Skeletal muscle tissue (tissue), 5 donors: ENCODE results near the gene JUNB. TPM values are rescaled to one million over a fixed set of nuclear protein-coding genes. Genes with fewer than 3 reads are reported as not detected.

Source experiments
- H3K27ac ChIP-seq: one replicate; pipeline ENCODE4 v1.7.0; 2013; ENCODE audit warnings: mild to moderate bottlenecking, low read depth, low read length, inconsistent platforms
- H3K27me3 ChIP-seq, 3 donors: one replicate each; pipeline ENCODE4 v1.7.0; 2013; ENCODE audit warnings: low read length in 3 of 3; ENCODE audit not compliant: control insufficient read depth in 3 of 3, insufficient read depth in 3 of 3
- H3K36me3 ChIP-seq, 3 donors: one replicate each; pipeline ENCODE4 v1.7.0; 2013; ENCODE audit warnings: low read length in 3 of 3; ENCODE audit not compliant: control insufficient read depth in 3 of 3, insufficient read depth in 3 of 3
- H3K4me1 ChIP-seq, 3 donors: one replicate each; pipeline ENCODE4 v1.7.0; 2013; ENCODE audit warnings: low read length in 3 of 3, mild to moderate bottlenecking in 3 of 3; ENCODE audit not compliant: control insufficient read depth in 3 of 3, insufficient read depth in 3 of 3
- H3K4me3 ChIP-seq, 3 donors: one replicate each; pipeline ENCODE4 v1.7.0; 2013; ENCODE audit warnings: low read length in 3 of 3
- H3K9ac ChIP-seq, 3 donors: one replicate each; pipeline ENCODE4 v1.7.0; 2013; ENCODE audit warnings: low read length in 3 of 3, mild to moderate bottlenecking in 3 of 3, moderate library complexity in 2 of 3, low read depth in 1 of 3
- H3K9me3 ChIP-seq, 3 donors: one replicate each; pipeline ENCODE4 v1.7.0; 2013; ENCODE audit warnings: low read length in 3 of 3; ENCODE audit not compliant: control insufficient read depth in 3 of 3
- small RNA-seq: library from RNA; depleted of rRNA; stranded (forward); fragments of <200 nt; gene quantifications from one replicate; pipeline ENCODE3, GENCODE V24; 2014
- total RNA-seq: library from RNA; depleted of rRNA; stranded (reverse); fragments of >200 nt; gene quantifications from one replicate; pipeline ENCODE4 v1.2.3, GENCODE V29; 2014
- donor health status: Osteomylitis.

Gene JUNB
- total RNA-seq, 1 donor from 2014 or later, result 31.3 TPM

DNA sequence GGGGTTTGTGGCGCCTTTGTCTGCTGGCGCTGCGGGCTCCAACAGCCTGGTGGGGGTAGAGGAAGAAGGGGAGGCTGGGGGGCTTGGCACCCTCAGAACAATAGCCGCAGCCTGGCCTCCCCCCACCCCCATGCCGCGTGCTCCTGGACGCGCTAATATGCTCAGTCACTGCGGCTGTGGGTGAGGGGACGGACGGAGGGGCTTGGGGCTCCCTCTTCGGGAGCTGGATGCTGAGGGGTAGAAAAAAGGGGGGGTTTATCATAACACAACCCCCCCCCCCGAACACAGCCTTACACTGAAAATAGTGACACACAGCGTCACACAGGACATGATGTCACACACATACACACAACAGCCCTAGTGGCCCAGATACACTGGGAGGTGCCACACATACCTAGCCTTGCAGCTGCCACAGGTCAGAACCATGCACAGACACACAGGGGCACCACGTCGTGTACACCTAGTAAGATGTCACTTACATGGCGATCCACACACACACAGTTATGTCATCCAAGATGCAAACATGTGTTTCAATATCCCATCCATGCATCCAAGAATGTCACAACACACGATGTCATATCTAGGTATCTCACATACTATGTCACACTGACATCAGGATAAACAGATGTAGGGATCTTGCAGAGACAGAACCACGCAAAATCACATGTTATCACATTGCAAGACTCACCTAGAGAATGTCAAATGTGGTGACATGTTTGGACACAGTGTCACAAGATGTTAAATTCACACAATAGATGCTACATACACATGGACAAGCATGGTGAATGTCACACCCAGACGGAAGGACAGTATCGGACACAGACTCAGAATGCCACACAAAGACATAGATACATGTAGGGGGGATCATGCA lies 47.8 kb downstream of the JUNB start:
- no peaks in the 10 kb centered on the region for H3K9me3 ChIP-seq
- no peaks in the 10 kb centered on the region for H3K36me3 ChIP-seq
- peaks cover 2 to 9% (median 4%) of the 10 kb centered on the region in 3 donors for H3K4me1 ChIP-seq
- peaks cover 89 to 95% (median 90%) of the 10 kb centered on the region in 3 donors for H3K27me3 ChIP-seq
- H3K27ac ChIP-seq, result no peak overlapping the region
- H3K4me3 ChIP-seq, result no peak overlapping the region
- no peak overlapping the region for H3K9ac ChIP-seq

DNA sequence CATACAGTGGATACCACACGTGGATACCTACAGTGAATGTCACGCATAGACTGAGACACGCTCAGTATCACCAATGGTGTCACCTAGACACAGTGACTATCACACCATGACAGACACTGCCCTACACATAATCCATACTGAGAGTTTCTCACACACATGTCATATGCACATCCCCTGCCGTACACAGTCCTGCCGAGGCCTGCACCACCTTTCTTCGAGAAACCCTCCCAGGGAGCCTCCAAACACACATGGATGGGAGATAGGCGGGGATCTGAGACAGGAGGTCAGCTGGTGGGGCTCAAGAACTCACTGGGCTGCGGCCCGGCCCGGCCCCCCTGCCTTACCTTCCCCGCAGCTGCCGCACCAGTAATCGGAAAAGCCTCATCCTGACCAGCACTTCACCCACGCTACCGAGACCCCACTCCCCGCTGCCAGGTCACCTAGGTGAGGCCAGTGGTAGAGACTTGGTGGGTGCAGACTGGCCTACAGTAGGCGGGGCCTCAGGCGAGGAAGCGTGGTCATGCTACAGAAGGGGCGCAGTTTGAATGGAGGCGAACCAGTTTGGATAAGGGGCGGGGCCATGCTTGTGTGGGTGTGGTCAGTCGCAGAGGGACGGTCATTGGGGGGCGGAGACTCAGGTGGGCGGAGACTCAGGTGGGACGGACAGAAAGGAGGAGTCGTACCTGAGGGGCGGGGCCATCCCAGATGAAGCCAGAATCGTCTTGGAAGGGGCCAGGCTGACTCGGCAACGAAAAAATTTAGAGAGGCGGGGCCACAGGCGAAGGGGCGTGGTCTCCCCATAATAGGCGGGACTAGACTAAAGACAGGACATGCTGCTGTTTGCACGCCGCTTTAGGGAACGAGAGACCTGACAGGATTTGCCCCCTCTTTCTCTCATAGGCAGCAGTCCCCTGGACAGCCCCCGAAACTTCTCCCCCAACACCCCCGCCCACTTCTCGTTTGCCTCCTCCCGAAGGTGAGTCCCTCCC lies 49.1 kb downstream of the JUNB start:
- Histone ChIP-seq H3K36me3 (no peaks in the 10 kb centered on the region), H3K27ac (no peak overlapping the region), H3K4me1 (peaks cover 2 to 9% (median 4%) of the 10 kb centered on the region in 3 donors), H3K9me3 (no peaks in the 10 kb centered on the region), H3K27me3 (peaks cover 81 to 92% (median 83%) of the 10 kb centered on the region in 3 donors), H3K9ac (no peak overlapping the region), H3K4me3 (no peak overlapping the region)

DNA sequence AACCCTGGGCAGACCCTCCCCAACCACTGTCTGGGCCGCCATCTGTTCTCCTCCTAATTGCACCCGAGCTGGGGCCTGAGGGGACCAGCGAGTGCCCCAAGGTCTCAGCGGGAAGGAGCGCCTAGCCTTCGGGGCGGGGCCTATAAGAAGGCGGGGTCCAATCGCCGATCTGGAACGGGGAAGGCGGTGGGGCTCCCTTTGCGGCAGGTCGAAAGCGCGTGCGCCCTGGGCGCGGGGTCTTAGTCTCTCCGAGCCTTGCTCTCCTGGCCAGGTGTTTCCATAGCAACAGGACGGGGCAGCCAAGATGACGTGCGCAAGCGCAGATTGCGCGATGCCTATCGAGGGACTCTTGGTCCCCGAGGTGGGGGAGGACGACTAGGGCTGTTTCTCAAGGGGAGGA lies 49.8 kb downstream of the JUNB start:
- Histone ChIP-seq H3K9me3 (no peaks in the 10 kb centered on the region), H3K27ac (no peak overlapping the region), H3K36me3 (no peaks in the 10 kb centered on the region), H3K9ac (no peak overlapping the region), H3K4me1 (peaks cover 2 to 9% (median 4%) of the 10 kb centered on the region in 3 donors), H3K27me3 (peaks cover 74 to 88% (median 76%) of the 10 kb centered on the region in 3 donors), H3K4me3 (peak overlapping the region in 1 of 3 donors; percentile 13)

DNA sequence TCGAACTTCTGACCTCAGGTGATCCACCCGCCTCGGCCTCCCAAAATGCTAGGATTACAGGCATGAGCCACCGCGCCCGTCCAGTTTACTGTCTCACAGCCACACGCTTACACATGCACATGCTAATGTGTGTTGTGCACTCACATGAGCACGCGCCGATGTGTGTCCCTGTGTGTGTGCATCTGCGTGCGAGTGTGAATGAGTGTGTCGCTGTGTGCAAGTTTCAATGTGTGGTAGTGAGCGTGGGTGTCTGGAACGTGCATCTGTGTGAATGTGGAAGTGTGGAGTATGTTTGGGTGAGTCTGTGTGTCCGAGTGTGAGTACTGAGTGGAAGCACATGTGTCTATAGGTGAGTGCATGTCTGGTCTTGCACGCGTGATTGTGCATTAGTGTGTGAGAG lies 51.2 kb downstream of the JUNB start:
- Histone ChIP-seq H3K4me3 (no peak overlapping the region), H3K9me3 (no peaks in the 10 kb centered on the region), H3K27me3 (peaks cover 63 to 81% (median 69%) of the 10 kb centered on the region in 3 donors), H3K4me1 (peaks cover 4 to 15% (median 6%) of the 10 kb centered on the region in 3 donors), H3K27ac (no peak overlapping the region), H3K9ac (no peak overlapping the region), H3K36me3 (no peaks in the 10 kb centered on the region)

Small RNA genes lying within 50 kb of the gene (small RNA-seq; reads per million reads assigned to genes)
- gene MIR5684, result not detected

Other genes starting within 250 kb of the JUNB start
- 19.8 TPM for gene ZNF564, start 240.0 kb upstream of the JUNB start, total RNA-seq
- gene ZNF490, start 180.7 kb upstream of the JUNB start, total RNA-seq, result 5.2 TPM
- gene ZNF791, start 180.6 kb upstream of the JUNB start, total RNA-seq, result 10.4 TPM
- 31.3 TPM for gene MAN2B1, start 124.7 kb upstream of the JUNB start, total RNA-seq
- 6.3 TPM for gene WDR83, start 124.7 kb upstream of the JUNB start, total RNA-seq
- gene DHPS, start 109.6 kb upstream of the JUNB start, total RNA-seq, result 56.9 TPM
- not detected for gene GNG14, start 103.5 kb upstream of the JUNB start, total RNA-seq
- 3.1 TPM for gene FBXW9, start 94.9 kb upstream of the JUNB start, total RNA-seq
- 20.4 TPM for gene TNPO2, start 67.6 kb upstream of the JUNB start, total RNA-seq
- gene TRIR, start 56.8 kb upstream of the JUNB start, total RNA-seq, result 175 TPM
- gene GET3, start 54.0 kb upstream of the JUNB start, total RNA-seq, result 53.8 TPM
- gene BEST2, start 39.7 kb upstream of the JUNB start, total RNA-seq, result not detected
- gene HOOK2, start 15.9 kb upstream of the JUNB start, total RNA-seq, result 13.6 TPM
- gene PRDX2, start 10.3 kb downstream of the JUNB start, total RNA-seq, result 207 TPM
- not detected for gene THSD8, start 10.6 kb downstream of the JUNB start, total RNA-seq
- 5.7 TPM for gene RNASEH2A, start 15.1 kb downstream of the JUNB start, total RNA-seq
- gene RTBDN, start 43.1 kb downstream of the JUNB start, total RNA-seq, result not detected
- gene MAST1, start 47.0 kb downstream of the JUNB start, total RNA-seq, result not detected
- gene DNASE2, start 90.0 kb downstream of the JUNB start, total RNA-seq, result 10.4 TPM
- gene KLF1, start 95.7 kb downstream of the JUNB start, total RNA-seq, result 2.1 TPM
- 39.7 TPM for gene GCDH, start 99.7 kb downstream of the JUNB start, total RNA-seq
- not detected for gene SYCE2, start 127.8 kb downstream of the JUNB start, total RNA-seq
- gene FARSA, start 142.2 kb downstream of the JUNB start, total RNA-seq, result 49.1 TPM
- 382 TPM for gene CALR, start 147.1 kb downstream of the JUNB start, total RNA-seq
- 57.9 TPM for gene RAD23A, start 154.4 kb downstream of the JUNB start, total RNA-seq
- gene GADD45GIP1, start 165.7 kb downstream of the JUNB start, total RNA-seq, result 21.4 TPM
- not detected for gene DAND5, start 178.1 kb downstream of the JUNB start, total RNA-seq
- gene NFIX, start 204.0 kb downstream of the JUNB start, total RNA-seq, result 49.1 TPM